OCI-LY7 (cell line): Measurements from ENCODE around the gene MOK. TPM values are rescaled to one million over a fixed set of nuclear protein-coding genes. Genes with fewer than 3 reads are reported as not detected.
"Not testable (repeated sequence)": the region's sequence is repeated elsewhere in the genome, so short reads cannot be mapped to it uniquely, and the experiment has no call there.

Experiments
- BruUV-seq: library from RNA; stranded (reverse); fragments of 400-500 nt; replicated peaks from 2 replicates; lab custom pipeline; 2021; lab: Mats Ljungman, UMichigan
- CTCF ChIA-PET: fragments of 300-600 bp; sonication (Branson Sonifier 250); formaldehyde crosslinking; loops from one replicate; lab custom pipeline; 2022; ENCODE audit warnings: antibody characterized with exemption; ENCODE audit not compliant: unreplicated experiment; lab: Charles Lee
- POLR2A ChIA-PET: fragments of 300-600 bp; sonication (Branson Sonifier 250); formaldehyde crosslinking; loops from one replicate; lab custom pipeline; 2022; ENCODE audit warnings: antibody characterized with exemption; lab: Charles Lee
- DNase-seq: peaks from one replicate; pipeline ENCODE4 v3.0.0-alpha.2; 2015; ENCODE audit warnings: low spot score
- H2AFZ ChIP-seq: fragments of 200-600 bp; sonication (generic), shearing (Covaris generic); 2 replicates; pipeline ENCODE4 v1.6.1; 2014; ENCODE audit warnings: mild to moderate bottlenecking, antibody characterized with exemption, low read length, moderate library complexity
- H3K27ac ChIP-seq: fragments of 200-600 bp; sonication (generic); 2 replicates; pipeline ENCODE4 v1.5.1; 2014; ENCODE audit warnings: mixed run types, low read depth, mild to moderate bottlenecking, moderate library complexity, low read length, inconsistent platforms; ENCODE audit not compliant: poor library complexity, severe bottlenecking
- H3K36me3 ChIP-seq: fragments of 200-600 bp; sonication (generic); 2 replicates; pipeline ENCODE4 v1.6.1; 2014; ENCODE audit warnings: mild to moderate bottlenecking, antibody characterized with exemption, low read length, moderate library complexity, mixed read lengths; ENCODE audit not compliant: insufficient read depth
- H3K4me1 ChIP-seq: fragments of 200-600 bp; sonication (generic); 2 replicates; pipeline ENCODE4 v1.5.1; 2014; ENCODE audit warnings: mild to moderate bottlenecking, low read length; ENCODE audit not compliant: insufficient read depth, poor library complexity, severe bottlenecking
- H3K4me2 ChIP-seq: fragments of 200-600 bp; sonication (generic); 2 replicates; pipeline ENCODE4 v1.6.1; 2014; ENCODE audit warnings: mild to moderate bottlenecking, low read length
- H3K4me3 ChIP-seq: fragments of 200-600 bp; sonication (generic); 2 replicates; pipeline ENCODE4 v1.5.1; 2014; ENCODE audit warnings: mild to moderate bottlenecking, low read depth, low read length; ENCODE audit not compliant: poor library complexity, severe bottlenecking
- H3K79me2 ChIP-seq: fragments of 200-600 bp; sonication (generic); 2 replicates; pipeline ENCODE4 v1.6.1; 2016; ENCODE audit warnings: low read depth, mild to moderate bottlenecking, low read length, moderate library complexity, mixed read lengths; ENCODE audit not compliant: insufficient read depth
- H3K9me2 ChIP-seq: fragments of 200-600 bp; sonication (generic); 2 replicates; pipeline ENCODE4 v1.6.1; 2016; ENCODE audit warnings: mild to moderate bottlenecking, low read length, mixed read lengths; ENCODE audit not compliant: insufficient read depth
- H3K9me3 ChIP-seq: fragments of 200-600 bp; sonication (generic); 2 replicates; pipeline ENCODE4 v1.6.1; 2014; ENCODE audit warnings: mild to moderate bottlenecking, mixed run types, low read length, mixed read lengths
- H4K20me1 ChIP-seq: fragments of 200-600 bp; sonication (generic); 2 replicates; pipeline ENCODE4 v1.6.1; 2014; ENCODE audit warnings: mild to moderate bottlenecking, antibody characterized with exemption, low read length, moderate library complexity, mixed read lengths; ENCODE audit not compliant: insufficient read depth
- CTCF ChIP-seq: fragments of 200-600 bp; sonication (generic); conservative IDR thresholded peaks from 2 replicates; pipeline ENCODE4 v1.5.1; 2014; ENCODE audit warnings: mild to moderate bottlenecking, antibody characterized with exemption, low read length, moderate library complexity, mixed read lengths
- EZH2phosphoT487 ChIP-seq: fragments of 200-600 bp; sonication (generic); IDR thresholded peaks from 2 replicates; pipeline ENCODE4 v1.6.1; 2018; ENCODE audit warnings: low read depth, borderline replicate concordance, mild to moderate bottlenecking, mixed run types, antibody characterized with exemption, low read length, moderate library complexity, mixed read lengths
- intact Hi-C: fragments of 100-400 bp; cut with micrococcal nuclease; formaldehyde crosslinking; loops from one replicate; pipeline ENCODE4 v1.10.0; 2022; ENCODE audit not compliant: unreplicated experiment
- total RNA-seq, 2 experiments: library from RNA; depleted of rRNA in 1 of 2; stranded (reverse); fragments of >200 nt in 1 of 2; shearing (Covaris generic) in 1 of 2; gene quantifications; 2 replicates each; pipeline ENCODE4 v1.2.3, GENCODE V29; 2014 to 2022

MOK gene
- total RNA-seq, 2 experiments from 2014 or later: 2.2 to 4.0 TPM

GRCh38 chr14:102352213-102352612 is 47.2 kb upstream of the MOK start:
- ChIA-PET POLR2A (interaction anchor here (0.7 kb wide), 1 partner anchor 149 kb away, joined by 3 read pairs; no protein-coding TSS in a partner anchor), CTCF (no interaction called here)
- no peaks in the 10 kb centered on the region for H3K4me1 ChIP-seq
- intact Hi-C loops: no loop called here
- H3K4me3 ChIP-seq: no peak overlapping the region
- DNase-seq: no peak
- H3K9me2 ChIP-seq: no peaks in the 10 kb centered on the region
- TF ChIP-seq CTCF: no peak
- TF ChIP-seq EZH2phosphoT487: no peak
- no peaks in the 10 kb centered on the region for H4K20me1 ChIP-seq
- no peak overlapping the region for H2AFZ ChIP-seq
- no peaks in the 10 kb centered on the region for H3K9me3 ChIP-seq
- no peaks in the 10 kb centered on the region for H3K79me2 ChIP-seq
- no peak overlapping the region for H3K4me2 ChIP-seq
- BruUV-seq: no TSS peak
- H3K27ac ChIP-seq: no peak overlapping the region
- H3K36me3 ChIP-seq: peaks cover 70% of the 10 kb centered on the region

- H3K4me3 ChIP-seq, H3K9me2 ChIP-seq, H4K20me1 ChIP-seq, H3K4me2 ChIP-seq, H2AFZ ChIP-seq, BruUV-seq, intact Hi-C loops, H3K4me1 ChIP-seq, H3K79me2 ChIP-seq, H3K9me3 ChIP-seq, CTCF ChIA-PET, DNase-seq, H3K27ac ChIP-seq: not testable (repeated sequence)
- POLR2A ChIA-PET: interaction anchor here (0.7 kb wide), 1 partner anchor 150 kb away, joined by 3 read pairs; no protein-coding TSS in a partner anchor
- peaks cover 67% of the 10 kb centered on the region for H3K36me3 ChIP-seq
Measured at GRCh38 chr14:102351593-102351992, 46.6 kb upstream of the MOK start.

DNA sequence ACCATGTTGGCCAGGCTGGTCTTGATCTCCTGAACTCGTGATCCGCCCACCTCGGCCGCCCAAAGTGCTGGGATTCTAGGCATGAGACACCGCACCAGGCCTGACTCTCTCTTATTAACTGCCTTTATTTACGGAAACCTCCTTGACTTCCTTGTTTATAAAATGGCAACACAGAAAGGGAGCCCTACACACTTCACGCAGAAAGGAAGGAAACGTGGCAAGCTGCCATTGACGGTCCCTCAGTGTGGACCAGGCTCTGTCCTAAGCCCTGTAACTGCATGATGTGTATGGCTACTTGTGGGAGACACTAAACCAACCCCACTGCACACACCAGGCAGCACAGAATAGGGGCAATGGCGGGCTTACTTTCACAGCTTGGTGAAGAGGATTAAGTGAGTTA is 46.1 kb upstream of the MOK start:
- no peak overlapping the region for H2AFZ ChIP-seq
- H3K4me1 ChIP-seq: no peaks in the 10 kb centered on the region
- H3K36me3 ChIP-seq: peaks cover 62% of the 10 kb centered on the region
- H3K9me2 ChIP-seq: no peaks in the 10 kb centered on the region
- no TSS peak for BruUV-seq
- CTCF ChIA-PET: interaction anchor here (0.6 kb wide), 1 partner anchor 288 kb away, joined by 3 read pairs; no protein-coding TSS in a partner anchor
- POLR2A ChIA-PET: no interaction called here
- no peaks in the 10 kb centered on the region for H4K20me1 ChIP-seq
- no peaks in the 10 kb centered on the region for H3K9me3 ChIP-seq
- no peaks in the 10 kb centered on the region for H3K79me2 ChIP-seq
- H3K27ac ChIP-seq: no peak overlapping the region
- no peak overlapping the region for H3K4me2 ChIP-seq
- TF ChIP-seq CTCF (no peak), EZH2phosphoT487 (no peak)
- no peak overlapping the region for H3K4me3 ChIP-seq
- intact Hi-C loops: no loop called here
- DNase-seq: no peak
